Measurements from ENCODE around the gene ARFGEF2.
A peak's percentile ranks its signal among the peaks of the same experiment; 100 is the strongest.

GRCh38 chr20:48933017-48933766 is 11.7 kb downstream of the ARFGEF2 start:
- no peak for TF ChIP-seq RAD21 (IDR thresholded peaks at IDR 0.05 in 1 of 2, conservative IDR thresholded peaks at IDR 0.05 in 1 of 2; ENCODE audit: low read depth in 2 of 2, low read length in 2 of 2)
- no peak for TF ChIP-seq CREB1 (IDR thresholded peaks at IDR 0.05)
- no peak for TF ChIP-seq USF2 (IDR thresholded peaks at IDR 0.05; ENCODE audit: low read length)
- no peak for TF ChIP-seq SIRT6 (IDR thresholded peaks at IDR 0.05; ENCODE audit: low read length)
- TF ChIP-seq CTCF (IDR thresholded peaks at IDR 0.05; ENCODE audit: control extremely low read depth in 1 of 3, insufficient read depth in 1 of 3, low read depth in 1 of 3, low read length in 3 of 3) = peak in 1 of 3 experiments; percentile 20; a peak in 1 of 4 replicates
- no peak for TF ChIP-seq SIN3A (conservative IDR thresholded peaks at IDR 0.05 in 1 of 2, IDR thresholded peaks at IDR 0.05 in 1 of 2; ENCODE audit: low read depth in 1 of 2, low read length in 2 of 2)
- no peak for TF ChIP-seq YY1 (IDR thresholded peaks at IDR 0.05; ENCODE audit: low read depth, low read length)
- TF ChIP-seq POLR2A (IDR thresholded peaks at IDR 0.05; ENCODE audit: control extremely low read depth in 1 of 2, low read depth in 2 of 2, low read length in 2 of 2) = no peak

Measured in H1 (cell line).